ENCODE data around the gene B4GALT2.

DNA sequence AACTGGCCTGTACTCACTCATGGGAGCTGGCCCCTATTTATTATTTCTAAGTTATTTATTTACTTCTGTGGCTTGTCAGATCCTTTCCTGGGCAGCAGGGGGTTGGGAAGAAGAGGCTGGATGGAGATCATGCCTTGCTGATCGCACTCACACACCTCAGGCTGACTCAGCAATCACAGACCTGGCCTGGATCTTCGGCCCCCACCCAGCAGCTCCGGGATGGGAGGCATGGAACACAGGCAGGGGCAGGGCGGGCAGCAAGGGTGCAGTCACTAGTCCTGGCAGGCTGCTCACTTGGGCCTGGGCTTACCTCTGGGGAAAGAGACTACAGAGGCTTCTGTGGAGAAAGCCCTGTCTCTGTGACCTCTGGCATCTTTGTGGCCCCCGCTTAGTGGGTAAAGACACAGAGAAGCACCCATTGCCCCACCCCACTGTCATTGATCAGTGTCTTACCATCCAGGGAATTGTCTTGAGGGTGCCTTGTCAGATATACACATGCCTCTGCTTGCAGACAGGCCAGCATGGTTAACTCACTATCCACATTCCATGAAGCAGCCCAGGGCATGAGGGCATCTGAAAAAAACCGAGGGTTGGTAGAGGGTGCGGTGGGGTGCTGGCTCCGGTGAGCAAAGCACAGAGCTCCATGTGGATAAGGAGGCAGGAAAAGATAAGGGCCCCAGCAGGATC lies 41.7 kb upstream of the B4GALT2 start:
- TF ChIP-seq POLR2AphosphoS5 (IDR thresholded peaks at IDR 0.05), result no peak
- no peak for TF ChIP-seq POLR2A (IDR thresholded peaks at IDR 0.05)
- TF ChIP-seq CTCF (IDR thresholded peaks at IDR 0.05), result no peak
- TF ChIP-seq EP300 (IDR thresholded peaks at IDR 0.05), result no peak

All from upper lobe of left lung (tissue), 4 donors.